ENCODE results near the gene NAA20.

Gene NAA20

GRCh38 chr20:19991308-19991707 lies 25.9 kb upstream of the NAA20 start:
- Histone ChIP-seq H3K79me2 (ENCODE audit: control insufficient read depth, insufficient read depth, low read length, unreplicated experiment) (peaks cover 75% of the 10 kb centered on the region), H2AFZ (ENCODE audit: low read length, unreplicated experiment) (no peak overlapping the region), H3K27me3 (ENCODE audit: insufficient read depth, low read length) (no peaks in the 10 kb centered on the region), H3K4me3 (ENCODE audit: low read depth, low read length) (0 out of 2 replicates have a peak overlapping the region, but pooled peaks have one; percentile 11), H3K36me3 (ENCODE audit: insufficient read depth, low read length) (peaks cover 7% of the 10 kb centered on the region; the same call in 1 of the 2 replicates), H3K4me1 (ENCODE audit: control insufficient read depth, insufficient read depth, low read length, unreplicated experiment) (peaks cover 63% of the 10 kb centered on the region), H3K27ac (ENCODE audit: low read depth, low read length) (peak overlapping the region; percentile 97)

GRCh38 chr20:19991854-19992253 lies 25.3 kb upstream of the NAA20 start:
- Histone ChIP-seq H2AFZ (ENCODE audit: low read length, unreplicated experiment) (no peak overlapping the region), H3K27me3 (ENCODE audit: insufficient read depth, low read length) (no peaks in the 10 kb centered on the region), H3K4me1 (ENCODE audit: control insufficient read depth, insufficient read depth, low read length, unreplicated experiment) (peaks cover 58% of the 10 kb centered on the region), H3K79me2 (ENCODE audit: control insufficient read depth, insufficient read depth, low read length, unreplicated experiment) (peaks cover 75% of the 10 kb centered on the region), H3K4me3 (ENCODE audit: low read depth, low read length) (peak overlapping the region; percentile 3; the same call in 1 of the 2 replicates), H3K27ac (ENCODE audit: low read depth, low read length) (peak overlapping the region; percentile 97), H3K36me3 (ENCODE audit: insufficient read depth, low read length) (peaks cover 7% of the 10 kb centered on the region; the same call in 1 of the 2 replicates)

- Histone ChIP-seq H3K27me3 (ENCODE audit: insufficient read depth, low read length) (no peaks in the 10 kb centered on the region), H3K4me3 (ENCODE audit: low read depth, low read length) (peak overlapping the region; percentile 61), H3K79me2 (ENCODE audit: control insufficient read depth, insufficient read depth, low read length, unreplicated experiment) (peaks cover 66% of the 10 kb centered on the region), H2AFZ (ENCODE audit: low read length, unreplicated experiment) (no peak overlapping the region), H3K27ac (ENCODE audit: low read depth, low read length) (peak overlapping the region; percentile 97), H3K4me1 (ENCODE audit: control insufficient read depth, insufficient read depth, low read length, unreplicated experiment) (peaks cover 56% of the 10 kb centered on the region), H3K36me3 (ENCODE audit: insufficient read depth, low read length) (peaks cover 7% of the 10 kb centered on the region; the same call in 1 of the 2 replicates)
Observed at GRCh38 chr20:19992996-19993908, 23.9 kb upstream of the NAA20 start.

GRCh38 chr20:19993958-19994669 lies 23.0 kb upstream of the NAA20 start:
- Histone ChIP-seq H2AFZ (ENCODE audit: low read length, unreplicated experiment) (no peak overlapping the region), H3K27me3 (ENCODE audit: insufficient read depth, low read length) (no peaks in the 10 kb centered on the region), H3K4me3 (ENCODE audit: low read depth, low read length) (peak overlapping the region; percentile 61), H3K27ac (ENCODE audit: low read depth, low read length) (peak overlapping the region; percentile 97), H3K36me3 (ENCODE audit: insufficient read depth, low read length) (peaks cover 7% of the 10 kb centered on the region; the same call in 1 of the 2 replicates), H3K79me2 (ENCODE audit: control insufficient read depth, insufficient read depth, low read length, unreplicated experiment) (peaks cover 57% of the 10 kb centered on the region), H3K4me1 (ENCODE audit: control insufficient read depth, insufficient read depth, low read length, unreplicated experiment) (peaks cover 56% of the 10 kb centered on the region)

- H2AFZ ChIP-seq (ENCODE audit: low read length, unreplicated experiment), result no peak overlapping the region
- H3K27ac ChIP-seq (ENCODE audit: low read depth, low read length), result peak overlapping the region; percentile 97; the same call in 1 of the 2 replicates
- peaks cover 48% of the 10 kb centered on the region for H3K79me2 ChIP-seq (ENCODE audit: control insufficient read depth, insufficient read depth, low read length, unreplicated experiment)
- no peak overlapping the region for H3K4me3 ChIP-seq (ENCODE audit: low read depth, low read length)
- peaks cover 53% of the 10 kb centered on the region for H3K4me1 ChIP-seq (ENCODE audit: control insufficient read depth, insufficient read depth, low read length, unreplicated experiment)
- H3K36me3 ChIP-seq (ENCODE audit: insufficient read depth, low read length), result peaks cover 15% of the 10 kb centered on the region; the same call in 1 of the 2 replicates
- no peaks in the 10 kb centered on the region for H3K27me3 ChIP-seq (ENCODE audit: insufficient read depth, low read length)
Observed at GRCh38 chr20:19995220-19995863, 21.8 kb upstream of the NAA20 start.

DNA sequence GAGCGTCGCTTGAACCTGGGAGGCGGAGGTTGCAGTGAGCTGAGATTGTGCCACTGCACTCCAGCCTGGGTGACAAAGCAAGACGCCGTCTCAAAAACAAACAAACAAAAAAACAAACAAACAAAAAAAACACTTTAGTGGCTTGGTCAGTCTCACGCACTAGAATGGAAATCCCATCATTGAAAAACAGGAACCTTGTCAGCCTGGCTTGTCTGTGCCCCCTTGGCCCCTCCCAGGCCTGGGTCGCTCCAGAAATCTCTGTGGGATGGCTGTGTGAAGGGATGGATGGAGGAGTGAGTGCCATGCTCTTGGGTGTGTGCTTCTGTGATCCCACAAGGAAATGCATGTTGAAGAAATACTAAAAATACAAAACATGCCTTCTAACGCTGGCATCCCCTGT lies 20.9 kb upstream of the NAA20 start:
- no peaks in the 10 kb centered on the region for H3K27me3 ChIP-seq (ENCODE audit: insufficient read depth, low read length)
- no peak overlapping the region for H3K4me3 ChIP-seq (ENCODE audit: low read depth, low read length)
- H3K36me3 ChIP-seq (ENCODE audit: insufficient read depth, low read length), result peaks cover 19% of the 10 kb centered on the region; the same call in 1 of the 2 replicates
- H3K79me2 ChIP-seq (ENCODE audit: control insufficient read depth, insufficient read depth, low read length, unreplicated experiment), result peaks cover 47% of the 10 kb centered on the region
- peaks cover 53% of the 10 kb centered on the region for H3K4me1 ChIP-seq (ENCODE audit: control insufficient read depth, insufficient read depth, low read length, unreplicated experiment)
- no peak overlapping the region for H3K27ac ChIP-seq (ENCODE audit: low read depth, low read length)
- no peak overlapping the region for H2AFZ ChIP-seq (ENCODE audit: low read length, unreplicated experiment)

DNA sequence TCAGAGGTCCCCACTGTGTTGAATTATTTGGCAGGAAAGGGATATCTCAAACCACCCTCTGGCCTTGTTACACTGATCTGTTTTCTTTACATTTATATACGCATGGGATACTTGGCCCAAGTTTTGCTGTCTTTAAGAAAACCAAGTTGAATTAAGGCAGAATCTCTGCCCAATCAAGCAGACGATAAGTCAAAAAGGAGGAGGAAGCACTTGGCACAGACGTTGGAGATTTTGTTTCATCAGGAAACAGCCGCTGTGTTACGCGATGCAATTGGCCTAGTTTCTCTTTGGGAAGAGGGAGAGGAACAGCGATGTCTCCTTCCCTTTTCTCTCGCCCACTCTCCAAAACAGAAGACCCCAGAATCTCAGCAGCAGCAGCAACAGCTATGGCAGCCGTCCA lies 20.2 kb upstream of the NAA20 start:
- Histone ChIP-seq H3K36me3 (ENCODE audit: insufficient read depth, low read length) (peaks cover 25% of the 10 kb centered on the region), H3K27me3 (ENCODE audit: insufficient read depth, low read length) (no peaks in the 10 kb centered on the region), H3K4me3 (ENCODE audit: low read depth, low read length) (no peak overlapping the region), H3K27ac (ENCODE audit: low read depth, low read length) (no peak overlapping the region), H3K79me2 (ENCODE audit: control insufficient read depth, insufficient read depth, low read length, unreplicated experiment) (peaks cover 40% of the 10 kb centered on the region), H2AFZ (ENCODE audit: low read length, unreplicated experiment) (no peak overlapping the region), H3K4me1 (ENCODE audit: control insufficient read depth, insufficient read depth, low read length, unreplicated experiment) (peaks cover 52% of the 10 kb centered on the region)

- H2AFZ ChIP-seq (ENCODE audit: low read length, unreplicated experiment), result no peak overlapping the region
- peaks cover 38% of the 10 kb centered on the region for H3K79me2 ChIP-seq (ENCODE audit: control insufficient read depth, insufficient read depth, low read length, unreplicated experiment)
- H3K27me3 ChIP-seq (ENCODE audit: insufficient read depth, low read length), result no peaks in the 10 kb centered on the region
- no peak overlapping the region for H3K4me3 ChIP-seq (ENCODE audit: low read depth, low read length)
- H3K36me3 ChIP-seq (ENCODE audit: insufficient read depth, low read length), result peaks cover 27% of the 10 kb centered on the region
- H3K4me1 ChIP-seq (ENCODE audit: control insufficient read depth, insufficient read depth, low read length, unreplicated experiment), result peaks cover 53% of the 10 kb centered on the region
- no peak overlapping the region for H3K27ac ChIP-seq (ENCODE audit: low read depth, low read length)
Observed at GRCh38 chr20:19998990-19999705, 18.0 kb upstream of the NAA20 start.

DNA sequence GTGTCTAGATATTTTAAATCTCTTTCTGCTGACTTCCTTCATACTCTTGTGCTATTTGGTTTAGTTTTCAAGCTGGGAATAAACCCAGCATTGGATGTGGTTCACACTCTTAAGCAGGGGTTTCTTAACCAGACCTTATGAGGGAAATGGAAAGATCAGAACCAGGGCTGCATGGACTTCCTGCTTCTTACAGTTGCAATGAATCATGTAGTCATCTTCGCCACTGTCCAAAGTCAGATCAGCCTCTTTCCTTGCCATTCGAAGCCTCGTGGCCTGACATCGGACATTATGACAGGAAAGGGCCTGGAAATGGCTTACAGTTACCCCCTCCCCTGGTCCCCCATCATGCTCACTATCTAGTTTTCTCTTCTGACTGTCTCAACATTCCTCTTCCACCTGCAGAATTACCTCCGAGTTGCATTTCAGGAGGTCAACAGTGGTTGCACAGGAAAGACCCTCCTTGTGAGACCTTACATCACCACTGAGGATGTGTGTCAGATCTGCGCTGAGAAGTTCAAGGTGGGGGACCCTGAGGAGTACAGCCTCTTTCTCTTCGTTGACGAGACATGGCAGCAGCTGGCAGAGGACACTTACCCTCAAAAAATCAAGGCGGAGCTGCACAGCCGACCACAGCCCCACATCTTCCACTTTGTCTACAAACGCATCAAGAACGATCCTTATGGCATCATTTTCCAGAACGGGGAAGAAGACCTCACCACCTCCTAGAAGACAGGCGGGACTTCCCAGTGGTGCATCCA lies 16.8 kb upstream of the NAA20 start:
- Histone ChIP-seq H3K79me2 (ENCODE audit: control insufficient read depth, insufficient read depth, low read length, unreplicated experiment) (peaks cover 28% of the 10 kb centered on the region), H3K4me1 (ENCODE audit: control insufficient read depth, insufficient read depth, low read length, unreplicated experiment) (peaks cover 43% of the 10 kb centered on the region), H3K36me3 (ENCODE audit: insufficient read depth, low read length) (peaks cover 27% of the 10 kb centered on the region), H3K4me3 (ENCODE audit: low read depth, low read length) (no peak overlapping the region), H2AFZ (ENCODE audit: low read length, unreplicated experiment) (no peak overlapping the region), H3K27me3 (ENCODE audit: insufficient read depth, low read length) (no peaks in the 10 kb centered on the region), H3K27ac (ENCODE audit: low read depth, low read length) (no peak overlapping the region)
